Amygdala (tissue), 56 donors: Measurements from ENCODE around the gene TMEM88.
"Not testable (repeated sequence)": the region's sequence is repeated elsewhere in the genome, so short reads cannot be mapped to it uniquely, and the experiment has no call there.

Source experiments
- DNase-seq, 56 donors: peaks; one replicate each; lab custom pipeline; 2025; lab: John Stamatoyannopoulos, UW

TMEM88 gene

DNA sequence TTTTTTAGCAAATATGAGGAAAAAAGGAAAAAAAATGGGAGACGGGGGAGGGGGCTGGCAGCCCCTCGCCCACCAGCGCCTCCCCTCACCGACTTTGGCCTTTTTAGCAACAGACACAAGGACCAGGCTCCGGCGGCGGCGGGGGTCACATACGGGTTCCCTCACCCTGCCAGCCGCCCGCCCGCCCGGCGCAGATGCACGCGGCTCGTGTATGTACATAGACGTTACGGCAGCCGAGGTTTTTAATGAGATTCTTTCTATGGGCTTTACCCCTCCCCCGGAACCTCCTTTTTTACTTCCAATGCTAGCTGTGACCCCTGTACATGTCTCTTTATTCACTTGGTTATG is 1.2 kb upstream of the TMEM88 start:
- no peak for DNase-seq

DNA sequence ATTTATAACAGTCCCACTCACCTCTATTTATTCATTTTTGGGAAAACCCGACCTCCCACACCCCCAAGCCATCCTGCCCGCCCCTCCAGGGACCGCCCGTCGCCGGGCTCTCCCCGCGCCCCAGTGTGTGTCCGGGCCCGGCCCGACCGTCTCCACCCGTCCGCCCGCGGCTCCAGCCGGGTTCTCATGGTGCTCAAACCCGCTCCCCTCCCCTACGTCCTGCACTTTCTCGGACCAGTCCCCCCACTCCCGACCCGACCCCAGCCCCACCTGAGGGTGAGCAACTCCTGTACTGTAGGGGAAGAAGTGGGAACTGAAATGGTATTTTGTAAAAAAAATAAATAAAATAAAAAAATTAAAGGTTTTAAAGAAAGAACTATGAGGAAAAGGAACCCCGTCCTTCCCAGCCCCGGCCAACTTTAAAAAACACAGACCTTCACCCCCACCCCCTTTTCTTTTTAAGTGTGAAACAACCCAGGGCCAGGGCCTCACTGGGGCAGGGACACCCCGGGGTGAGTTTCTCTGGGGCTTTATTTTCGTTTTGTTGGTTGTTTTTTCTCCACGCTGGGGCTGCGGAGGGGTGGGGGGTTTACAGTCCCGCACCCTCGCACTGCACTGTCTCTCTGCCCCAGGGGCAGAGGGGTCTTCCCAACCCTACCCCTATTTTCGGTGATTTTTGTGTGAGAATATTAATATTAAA is 638 bp upstream of the TMEM88 start:
- no peak for DNase-seq

DNA sequence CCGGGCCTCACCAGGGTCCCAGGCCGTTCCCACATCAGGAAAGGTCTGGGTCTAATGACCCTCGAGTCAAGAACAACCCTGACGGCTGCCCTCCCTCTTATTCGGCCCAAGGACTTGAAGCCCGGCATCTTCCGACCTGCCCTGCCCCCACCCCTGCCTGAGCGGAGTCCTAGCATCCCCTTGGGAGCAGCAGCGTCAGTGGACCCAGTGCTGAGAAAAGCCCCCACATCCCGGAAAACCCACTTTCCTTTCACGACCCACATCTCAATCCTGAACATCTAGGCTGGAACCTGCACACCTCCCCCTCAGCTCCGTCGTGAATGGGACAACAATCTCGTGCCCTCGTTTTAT is 769 bp downstream of the TMEM88 start:
- no peak for DNase-seq

DNA sequence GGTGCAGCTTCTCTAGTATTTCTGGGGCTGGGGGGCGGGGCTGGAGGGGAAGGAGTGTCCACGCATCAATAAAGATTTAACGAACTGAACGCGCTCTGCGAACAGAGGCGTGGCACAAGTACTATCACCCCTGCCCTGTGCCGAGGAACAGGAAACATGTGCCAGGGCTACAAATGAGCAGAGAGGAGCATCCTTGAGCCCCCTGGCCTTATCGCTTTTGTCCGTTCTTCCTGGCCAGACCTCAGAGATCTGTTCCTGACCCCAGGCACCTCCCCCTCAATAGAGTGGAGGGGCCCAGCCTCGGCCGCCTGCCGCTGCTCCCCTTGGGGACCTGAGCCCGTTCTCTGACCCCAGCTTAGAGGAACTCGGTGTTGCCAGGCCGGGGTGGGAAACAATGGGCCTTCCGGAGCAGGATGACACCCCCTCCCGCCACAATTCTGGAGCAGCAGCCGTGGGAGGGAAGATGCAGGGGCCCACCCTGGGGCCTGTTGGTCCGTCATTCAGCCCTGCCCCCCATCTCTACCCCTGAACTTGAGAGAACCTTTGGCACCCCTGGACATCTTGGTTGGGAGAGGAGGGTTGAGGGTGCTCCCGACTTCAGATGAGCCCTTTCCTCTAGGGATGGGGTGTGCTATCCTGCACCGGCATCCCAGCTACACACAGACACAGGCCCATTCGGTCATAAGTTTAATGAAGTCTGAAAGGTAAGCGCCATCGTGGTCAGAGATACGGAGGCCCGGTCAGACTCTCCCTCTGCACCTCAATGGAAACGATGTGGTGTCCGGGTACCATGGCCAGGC is 1.3 kb downstream of the TMEM88 start:
- DNase-seq: peak in 1 of 56 donors; percentile 48

DNA sequence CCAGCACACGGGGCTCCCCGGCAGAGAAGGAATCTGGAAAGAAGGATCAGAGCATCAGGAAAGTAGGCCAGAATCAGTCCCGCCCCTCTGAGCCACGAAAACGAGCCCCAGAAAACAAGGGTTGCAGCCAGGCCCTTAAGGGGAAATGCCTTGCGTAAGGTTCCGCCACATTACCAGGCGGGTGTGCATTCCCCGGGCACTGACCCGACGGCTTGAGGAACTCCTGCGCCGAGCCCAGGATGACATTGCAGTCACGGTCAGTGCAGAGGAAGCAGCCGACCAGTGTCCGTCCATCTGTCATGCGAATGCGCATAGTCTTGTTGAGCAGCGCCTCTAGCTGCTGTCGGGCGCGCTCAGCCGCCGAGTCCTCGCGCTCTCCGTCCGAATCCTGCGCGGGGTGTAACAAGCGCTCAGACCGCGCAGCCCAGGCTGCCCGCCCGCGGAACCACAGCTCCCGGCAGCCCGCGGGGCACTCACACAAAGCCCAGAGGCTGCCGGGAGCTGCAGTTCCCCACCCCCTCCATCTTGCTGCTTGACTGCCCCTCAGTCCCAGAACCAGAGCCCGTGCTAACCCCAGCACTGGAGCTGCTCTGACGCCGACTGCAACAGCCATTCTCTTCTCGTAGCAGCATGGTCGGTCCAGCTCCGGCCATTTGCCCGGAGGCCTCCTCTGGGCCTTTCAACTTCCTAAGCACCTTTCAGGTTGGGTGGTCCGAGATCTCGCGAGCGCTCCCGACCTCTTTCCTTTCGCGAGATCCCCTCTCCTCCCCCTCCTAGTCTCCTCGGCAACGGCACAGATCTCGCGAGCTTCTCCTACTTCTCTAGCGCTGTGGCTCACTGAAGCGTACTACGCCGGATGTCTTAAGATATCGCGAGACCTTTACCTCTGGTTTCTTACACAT is 2.2 kb downstream of the TMEM88 start, which contains the start of gene NAA38:
Gene NAA38, minus strand, starts transcription at position 749 of the 902 bp plus-strand sequence. Its CDS starts 96 bp downstream, at position 653.
- DNase-seq: peak; percentile 60 to 100 (median 97)

DNA sequence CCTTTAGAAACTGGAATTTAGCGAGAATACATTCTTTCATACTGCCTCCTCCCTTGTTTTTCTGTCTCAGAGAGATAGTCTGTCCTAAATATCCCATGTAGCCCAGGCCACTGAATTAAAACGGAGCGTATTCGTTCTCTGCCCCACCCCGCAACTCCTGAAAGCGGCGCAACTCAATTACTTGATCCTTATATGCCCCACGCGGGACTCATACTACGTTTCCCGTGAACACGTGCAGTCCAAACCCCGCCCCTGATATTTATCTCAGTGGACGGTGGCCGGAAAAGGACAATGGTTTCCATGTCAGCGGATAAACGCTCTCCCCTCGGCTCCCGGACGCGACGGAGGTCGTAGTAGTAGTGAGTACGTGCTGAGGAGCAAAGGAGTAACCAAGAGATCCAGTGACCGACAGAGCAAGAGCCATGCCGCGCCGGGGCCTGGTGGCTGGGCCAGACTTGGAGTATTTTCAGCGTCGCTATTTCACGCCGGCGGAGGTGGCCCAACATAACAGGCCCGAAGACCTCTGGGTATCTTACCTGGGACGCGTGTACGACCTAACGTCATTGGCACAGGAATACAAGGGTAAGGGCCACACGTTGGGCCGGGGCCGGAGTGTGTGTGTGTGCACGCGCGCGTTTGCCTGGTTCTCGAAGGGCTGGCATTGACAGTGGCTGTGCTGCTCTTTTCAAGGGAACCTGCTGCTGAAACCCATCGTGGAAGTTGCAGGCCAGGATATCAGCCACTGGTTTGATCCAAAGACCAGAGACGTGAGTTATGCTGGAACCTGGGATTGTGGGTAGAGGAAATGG is 3.1 kb downstream of the TMEM88 start, which contains the start of gene CYB5D1:
Gene CYB5D1, plus strand, starts transcription at position 291 of the 809 bp plus-strand sequence. Its CDS starts 132 bp downstream, at position 423.
- DNase-seq: peak; percentile 51 to 98 (median 87)

DNA sequence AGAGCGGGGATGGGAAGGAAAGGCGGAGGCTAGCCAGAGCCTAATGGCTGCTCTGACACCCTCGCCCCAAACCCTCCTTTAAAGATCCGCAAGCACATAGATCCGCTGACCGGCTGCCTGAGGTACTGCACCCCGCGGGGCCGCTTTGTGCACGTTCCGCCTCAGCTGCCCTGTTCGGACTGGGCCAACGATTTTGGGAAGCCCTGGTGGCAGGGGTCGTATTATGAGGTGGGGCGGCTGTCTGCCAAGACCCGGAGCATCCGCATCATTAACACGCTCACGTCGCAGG is 3.6 kb downstream of the TMEM88 start:
- DNase-seq: no peak

DNA sequence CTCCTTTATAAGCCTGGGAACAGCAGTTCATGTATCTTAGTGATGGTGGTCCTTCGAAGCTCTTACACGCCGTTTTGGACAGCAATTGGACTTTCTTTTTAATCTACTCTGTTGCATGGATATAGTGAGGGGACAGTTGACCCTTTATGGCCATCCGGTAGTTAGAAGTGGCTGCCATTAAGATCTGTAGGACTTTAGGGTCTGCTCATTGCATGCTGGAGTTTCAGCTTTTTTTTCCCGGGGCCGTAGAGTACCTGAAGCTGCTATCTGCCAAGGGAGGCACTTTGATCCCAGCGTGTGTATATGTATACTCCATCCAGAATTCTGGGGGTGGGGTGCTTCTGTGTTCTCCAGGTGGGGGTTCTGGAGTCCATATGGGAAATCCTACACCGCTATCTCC is 4.2 kb downstream of the TMEM88 start:
- no peak for DNase-seq

DNA sequence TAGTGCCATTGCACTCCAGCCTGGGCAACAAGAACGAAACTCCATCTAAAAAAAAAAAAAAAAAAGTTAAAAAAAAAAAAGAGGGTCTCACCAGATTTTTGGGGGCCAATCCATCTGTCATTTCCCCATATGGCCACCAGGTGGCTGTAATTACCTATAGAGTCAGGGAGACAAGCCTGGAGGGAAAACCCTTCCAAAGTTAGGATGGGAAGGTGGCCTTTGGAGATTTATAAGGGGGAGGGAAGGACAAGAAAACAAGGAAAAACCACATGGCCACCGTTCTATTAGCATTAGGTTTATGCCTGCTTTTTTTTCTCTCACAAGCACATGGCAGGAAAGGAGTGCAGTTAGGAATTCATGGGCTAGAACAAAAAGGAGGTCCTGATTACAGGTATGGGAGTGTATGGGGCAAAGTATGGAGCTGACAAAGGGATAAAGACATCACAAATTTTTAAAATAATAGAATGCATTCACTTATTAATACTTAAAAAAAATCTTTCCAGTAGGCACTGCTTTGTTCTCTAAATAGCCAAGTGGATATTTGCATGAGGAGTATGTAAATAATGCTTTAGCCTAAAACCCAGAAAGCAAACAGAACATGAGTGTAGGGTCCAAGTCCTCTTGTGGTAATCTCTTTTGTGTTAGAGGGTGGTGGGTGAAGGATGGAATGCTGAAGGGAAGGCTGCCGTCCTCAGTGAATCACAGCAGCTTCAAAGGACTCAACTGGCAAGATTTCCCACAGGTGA is 8.0 kb downstream of the TMEM88 start:
- peak in 2 of 56 donors; percentile 52 to 72 for DNase-seq

DNA sequence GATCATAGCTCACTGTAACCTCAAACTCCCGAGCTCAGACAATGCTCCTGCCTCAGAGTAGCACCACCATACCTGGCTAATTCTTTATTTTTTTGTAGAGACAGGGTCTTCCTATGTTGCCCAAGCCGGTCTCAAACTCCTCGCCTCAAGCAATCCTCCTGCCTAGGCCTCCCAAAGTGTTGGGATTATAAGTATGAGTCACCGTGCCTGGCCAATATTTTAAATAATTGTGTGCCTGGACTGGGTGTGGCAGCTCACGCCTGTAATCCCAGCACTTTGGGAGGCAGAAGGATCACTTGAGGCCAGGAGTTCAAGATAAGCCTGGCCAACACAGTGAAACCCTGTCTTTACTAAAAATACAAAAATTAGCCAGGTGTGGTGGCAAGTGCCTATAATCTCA is 9.5 kb downstream of the TMEM88 start:
- DNase-seq: not testable (repeated sequence)

DNA sequence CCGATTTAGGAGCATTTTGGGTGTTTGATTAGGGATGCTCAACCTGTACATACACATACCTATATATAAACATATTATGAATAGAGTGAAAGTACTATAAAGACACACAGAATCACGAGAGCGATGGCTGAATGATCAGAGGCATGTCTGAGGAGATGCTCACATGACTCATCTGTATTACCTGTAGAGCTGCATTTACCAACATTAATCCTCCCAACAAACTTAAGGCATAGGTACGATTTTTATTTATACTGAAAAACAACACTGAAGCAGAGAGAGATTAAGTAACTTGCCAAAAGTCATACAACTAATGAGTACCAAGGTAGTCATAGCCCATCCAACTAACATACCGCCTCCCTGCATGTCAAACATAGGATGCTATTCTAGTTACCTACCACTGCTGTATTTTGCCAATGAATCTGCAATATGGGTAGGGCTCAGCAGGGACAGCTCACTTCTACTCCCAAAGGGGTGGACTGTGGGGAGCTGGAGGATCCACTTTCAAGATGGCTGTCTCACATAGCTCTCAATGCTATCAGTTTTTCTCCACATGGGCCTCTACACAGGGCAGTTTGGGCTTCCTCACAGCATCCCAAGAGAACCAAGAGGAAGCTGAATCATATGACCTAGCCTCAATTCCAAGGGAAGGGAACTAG is 10.3 kb downstream of the TMEM88 start:
- DNase-seq: no peak

DNA sequence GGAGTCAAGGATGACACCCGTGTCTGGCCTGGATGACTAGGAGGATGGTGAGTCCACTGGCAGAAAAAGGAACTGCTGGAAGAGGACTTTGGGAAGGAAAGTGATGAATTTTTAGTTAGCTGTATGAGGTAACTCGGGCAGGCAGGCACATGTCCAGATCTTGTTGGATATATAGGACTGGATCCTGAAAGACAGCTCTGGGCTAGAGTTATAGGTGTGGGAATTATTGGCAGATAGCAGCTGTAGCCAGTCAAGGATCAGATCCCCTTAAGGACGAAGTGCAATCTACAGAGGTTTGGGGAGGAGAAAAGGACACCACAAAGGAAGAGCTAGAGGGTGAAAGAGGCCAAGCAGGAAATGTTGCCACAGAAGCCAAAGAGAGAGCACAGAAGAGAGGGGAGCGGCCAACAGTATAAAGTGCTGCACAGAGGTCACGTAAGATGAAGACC is 13.0 kb downstream of the TMEM88 start:
- no peak for DNase-seq

DNA sequence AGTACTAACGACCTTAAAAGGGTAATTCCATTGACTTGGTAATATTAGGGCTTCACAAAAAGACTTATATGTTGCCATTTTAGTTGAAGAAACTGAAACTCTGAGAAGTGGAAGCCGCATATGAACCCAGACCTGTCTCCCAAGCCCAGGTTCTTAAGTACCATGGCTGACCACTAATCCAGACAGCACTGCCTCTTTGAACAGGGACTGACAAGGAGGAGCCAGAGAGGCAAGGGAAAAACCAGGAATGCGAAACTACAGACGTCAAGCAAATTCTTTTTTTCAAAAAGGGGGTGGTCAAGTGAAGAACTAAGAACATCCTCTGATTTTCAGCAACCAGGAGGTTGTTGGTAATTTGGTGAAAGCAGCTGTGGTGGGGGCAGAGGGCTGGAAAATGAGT is 18.2 kb downstream of the TMEM88 start:
- no peak for DNase-seq

DNA sequence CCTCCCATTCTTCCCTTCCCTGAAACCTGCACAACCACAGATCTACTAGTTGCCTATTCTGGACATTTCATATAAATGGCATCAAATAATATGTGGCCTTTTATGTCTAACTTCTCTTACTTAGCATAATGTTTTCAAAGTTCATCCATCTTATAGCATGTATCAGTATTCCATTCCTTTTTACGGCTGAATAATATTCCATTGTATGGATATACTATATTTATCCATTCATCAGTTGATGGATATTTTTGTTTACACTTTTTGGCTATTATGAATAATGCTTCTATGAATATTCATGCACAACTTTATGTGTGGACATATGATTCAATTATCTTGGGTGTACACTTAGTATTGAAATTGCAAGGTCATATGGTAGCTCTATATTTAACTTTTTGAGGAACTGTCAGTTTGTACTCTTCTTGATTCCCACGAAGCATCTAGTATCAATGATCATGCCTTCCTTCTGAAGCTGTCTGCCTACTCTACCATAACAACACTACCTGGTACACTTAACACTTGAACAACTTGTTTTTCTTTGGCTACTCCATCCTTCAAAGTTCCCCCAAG is 21.0 kb downstream of the TMEM88 start:
- no peak for DNase-seq

DNA sequence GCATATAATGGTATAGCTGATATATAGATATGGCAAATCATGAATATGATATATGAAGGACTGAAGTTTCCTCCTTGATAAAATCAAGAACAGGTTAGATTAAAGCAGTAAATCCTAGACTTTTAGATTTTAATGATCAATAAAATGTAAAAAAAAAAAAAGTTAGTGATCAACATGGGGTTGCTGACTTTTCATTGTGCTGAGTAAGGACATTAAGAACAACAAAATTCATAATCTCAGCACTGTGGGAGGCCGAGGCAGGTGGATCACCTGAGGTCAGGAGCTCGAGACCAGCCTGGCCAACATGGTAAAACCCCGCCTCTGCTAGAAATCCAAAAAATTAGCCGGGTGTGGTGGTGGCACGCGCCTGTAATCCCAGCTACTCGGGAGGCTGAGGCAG is 23.4 kb downstream of the TMEM88 start:
- DNase-seq: no peak

DNA sequence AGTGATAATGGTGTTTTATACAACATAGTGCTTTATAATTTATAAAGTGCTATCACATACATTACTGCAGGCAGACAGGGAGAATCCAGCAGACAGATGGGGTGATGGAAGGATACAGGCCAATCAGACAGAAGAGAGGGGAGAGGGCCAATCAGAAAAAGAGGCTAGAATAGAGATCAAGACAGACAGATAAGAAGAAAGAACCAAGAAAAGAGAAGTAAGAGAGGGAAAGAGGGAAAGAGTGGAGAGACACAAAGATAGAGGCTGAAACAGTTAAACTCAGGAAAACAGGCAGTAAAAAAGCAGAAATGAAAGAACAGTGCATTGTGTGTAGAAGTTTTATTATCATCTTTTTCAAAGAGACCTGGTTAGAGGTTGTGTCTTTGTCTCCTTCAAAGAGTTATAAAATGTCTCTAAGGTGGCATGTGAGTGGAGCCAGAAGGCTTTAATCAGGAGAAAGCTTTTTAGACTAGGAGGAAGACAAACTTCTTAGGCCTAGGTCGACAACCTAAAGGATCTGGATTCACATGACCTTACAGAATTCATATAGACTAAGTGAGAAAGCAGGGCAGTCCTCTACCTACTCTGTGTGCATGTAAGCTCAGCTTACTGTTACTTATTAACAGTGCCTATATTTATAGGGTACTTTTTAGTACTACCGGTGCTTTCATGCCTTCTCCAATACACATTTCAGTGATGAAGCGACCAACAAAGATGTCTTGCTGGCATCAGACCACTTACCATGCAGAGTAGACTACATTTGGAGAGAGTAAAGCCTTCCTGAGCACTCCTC is 25.4 kb downstream of the TMEM88 start:
- DNase-seq: no peak

DNA sequence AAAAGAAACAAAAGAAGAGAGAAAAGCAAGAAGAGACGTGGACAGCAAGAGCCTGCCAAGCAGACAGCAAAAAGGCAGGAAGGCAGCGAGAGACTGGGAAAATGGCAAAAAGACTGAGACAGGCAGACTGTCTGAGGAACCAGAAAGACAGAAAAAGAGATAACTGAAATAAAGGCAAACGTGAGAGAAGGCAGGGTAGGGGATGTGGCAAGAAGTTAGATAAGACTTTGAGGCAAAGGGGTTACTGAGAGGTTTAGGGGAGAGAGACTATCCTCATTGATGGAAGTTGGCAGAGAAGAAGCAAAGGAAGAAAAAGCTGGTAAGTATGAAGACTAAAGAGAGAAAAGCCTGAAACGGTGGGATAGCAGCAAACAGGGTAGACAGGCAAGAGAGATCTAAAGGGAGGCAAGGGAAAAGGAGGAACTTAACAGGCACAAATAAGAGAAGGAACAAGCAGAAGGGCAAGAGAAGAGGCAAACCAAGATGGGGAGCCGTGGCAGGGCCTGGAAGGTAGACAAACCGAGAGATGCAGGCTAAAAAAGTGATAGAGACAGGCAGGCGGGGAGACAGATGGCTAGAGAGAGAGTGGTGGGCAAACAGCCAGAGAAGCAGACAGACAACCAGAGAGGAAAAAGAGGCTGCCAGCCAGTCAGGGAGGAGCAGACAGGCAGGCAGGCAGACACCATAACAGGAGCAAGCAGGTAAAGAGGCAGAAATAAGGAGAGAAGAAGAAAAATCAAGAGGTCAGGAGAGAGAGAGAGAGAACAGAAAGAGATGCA is 26.6 kb downstream of the TMEM88 start:
- DNase-seq: peak in 16 of 56 donors; percentile 7 to 61 (median 33)
